ENCODE data around the gene FKBP10. TPM values are rescaled to one million over a fixed set of nuclear protein-coding genes. Genes with fewer than 3 reads are reported as not detected.

Gene FKBP10
- total RNA-seq, 1 experiment from 2014 or later, result 30.0 TPM

GRCh38 chr17:41792845-41793783 lies 19.7 kb upstream of the FKBP10 start:
- ChIA-PET CTCF (no interaction called here), POLR2A (ENCODE audit: low non-redundant PET) (no interaction called here)
- BruUV-seq (replicated peaks), result no TSS peak
- Histone ChIP-seq H3K9me3 (ENCODE audit: low read depth, low read length, poor library complexity, severe bottlenecking) (no peaks in the 10 kb centered on the region), H3K36me3 (ENCODE audit: insufficient read depth, low read length, poor library complexity, severe bottlenecking) (no peaks in the 10 kb centered on the region), H3K27me3 (replicated peaks; ENCODE audit: insufficient read depth, low read depth, low read length, poor library complexity) (no peaks in the 10 kb centered on the region), H3K27ac (ENCODE audit: low read depth, low read length, poor library complexity, severe bottlenecking) (no peak overlapping the region), H3K4me1 (ENCODE audit: insufficient read depth, low read length, poor library complexity, severe bottlenecking) (no peaks in the 10 kb centered on the region), H3K4me3 (ENCODE audit: low read depth, low read length, poor library complexity, severe bottlenecking) (no peak overlapping the region)
- no peak for TF ChIP-seq CTCF (conservative IDR thresholded peaks at IDR 0.05; ENCODE audit: low read depth, low read length)
- no peak for TF ChIP-seq EZH2 (IDR thresholded peaks at IDR 0.05; ENCODE audit: borderline replicate concordance, low read depth, low read length, poor library complexity, severe bottlenecking)
- DNase-seq (ENCODE audit: low spot score), result no peak
- intact Hi-C loops (cut with micrococcal nuclease; ENCODE audit: unreplicated experiment), result no loop called here

GRCh38 chr17:41793784-41794539 lies 18.8 kb upstream of the FKBP10 start:
- BruUV-seq (replicated peaks), result no TSS peak
- ChIA-PET CTCF (no interaction called here), POLR2A (ENCODE audit: low non-redundant PET) (no interaction called here)
- Histone ChIP-seq H3K4me3 (ENCODE audit: low read depth, low read length, poor library complexity, severe bottlenecking) (no peak overlapping the region), H3K27me3 (replicated peaks; ENCODE audit: insufficient read depth, low read depth, low read length, poor library complexity) (no peaks in the 10 kb centered on the region), H3K27ac (ENCODE audit: low read depth, low read length, poor library complexity, severe bottlenecking) (no peak overlapping the region), H3K36me3 (ENCODE audit: insufficient read depth, low read length, poor library complexity, severe bottlenecking) (no peaks in the 10 kb centered on the region), H3K9me3 (ENCODE audit: low read depth, low read length, poor library complexity, severe bottlenecking) (no peaks in the 10 kb centered on the region), H3K4me1 (ENCODE audit: insufficient read depth, low read length, poor library complexity, severe bottlenecking) (no peaks in the 10 kb centered on the region)
- intact Hi-C loops (cut with micrococcal nuclease; ENCODE audit: unreplicated experiment), result no loop called here
- TF ChIP-seq CTCF (conservative IDR thresholded peaks at IDR 0.05; ENCODE audit: low read depth, low read length) (no peak), EZH2 (IDR thresholded peaks at IDR 0.05; ENCODE audit: borderline replicate concordance, low read depth, low read length, poor library complexity, severe bottlenecking) (no peak)
- DNase-seq (ENCODE audit: low spot score), result no peak

GRCh38 chr17:41794540-41794975 lies 18.2 kb upstream of the FKBP10 start:
- Histone ChIP-seq H3K4me1 (ENCODE audit: insufficient read depth, low read length, poor library complexity, severe bottlenecking) (no peaks in the 10 kb centered on the region), H3K27me3 (replicated peaks; ENCODE audit: insufficient read depth, low read depth, low read length, poor library complexity) (no peaks in the 10 kb centered on the region), H3K9me3 (ENCODE audit: low read depth, low read length, poor library complexity, severe bottlenecking) (no peaks in the 10 kb centered on the region), H3K4me3 (ENCODE audit: low read depth, low read length, poor library complexity, severe bottlenecking) (no peak overlapping the region), H3K36me3 (ENCODE audit: insufficient read depth, low read length, poor library complexity, severe bottlenecking) (no peaks in the 10 kb centered on the region), H3K27ac (ENCODE audit: low read depth, low read length, poor library complexity, severe bottlenecking) (no peak overlapping the region)
- intact Hi-C loops (cut with micrococcal nuclease; ENCODE audit: unreplicated experiment), result no loop called here
- no TSS peak for BruUV-seq (replicated peaks)
- ChIA-PET CTCF (no interaction called here), POLR2A (ENCODE audit: low non-redundant PET) (no interaction called here)
- no peak for DNase-seq (ENCODE audit: low spot score)
- TF ChIP-seq EZH2 (IDR thresholded peaks at IDR 0.05; ENCODE audit: borderline replicate concordance, low read depth, low read length, poor library complexity, severe bottlenecking) (no peak), CTCF (conservative IDR thresholded peaks at IDR 0.05; ENCODE audit: low read depth, low read length) (no peak)

Data from A673 (cell line).